T-helper 2 cell treated with Interferon-gamma antibody and Interleukin-4, amounts not matched to agents 5 μg/mL and 100 μg/mL, for 36 hours (primary cell): ENCODE results near the gene DQX1.

ENCODE experiments used
- DNase-seq: peaks from one replicate; pipeline ENCODE4 v3.0.0; 2021; ENCODE audit warnings: low spot score
- H3K27ac Mint-ChIP-seq: one replicate; pipeline ENCODE4 v1.8.0; 2021; ENCODE audit warnings: mild to moderate bottlenecking, mixed read lengths
- H3K27me3 Mint-ChIP-seq: one replicate; pipeline ENCODE4 v1.8.0; 2021; ENCODE audit warnings: low read depth, mixed read lengths
- H3K36me3 Mint-ChIP-seq: one replicate; pipeline ENCODE4 v1.8.0; 2021; ENCODE audit warnings: low read depth, mixed read lengths
- H3K4me1 Mint-ChIP-seq: one replicate; pipeline ENCODE4 v1.8.0; 2021; ENCODE audit warnings: low read depth, mixed read lengths
- H3K4me3 Mint-ChIP-seq: one replicate; pipeline ENCODE4 v1.8.0; 2022; ENCODE audit warnings: mild to moderate bottlenecking, moderate library complexity, mixed read lengths
- H3K9me3 Mint-ChIP-seq: one replicate; pipeline ENCODE4 v1.8.0; 2021; ENCODE audit warnings: mixed read lengths

The DQX1 gene

DNA sequence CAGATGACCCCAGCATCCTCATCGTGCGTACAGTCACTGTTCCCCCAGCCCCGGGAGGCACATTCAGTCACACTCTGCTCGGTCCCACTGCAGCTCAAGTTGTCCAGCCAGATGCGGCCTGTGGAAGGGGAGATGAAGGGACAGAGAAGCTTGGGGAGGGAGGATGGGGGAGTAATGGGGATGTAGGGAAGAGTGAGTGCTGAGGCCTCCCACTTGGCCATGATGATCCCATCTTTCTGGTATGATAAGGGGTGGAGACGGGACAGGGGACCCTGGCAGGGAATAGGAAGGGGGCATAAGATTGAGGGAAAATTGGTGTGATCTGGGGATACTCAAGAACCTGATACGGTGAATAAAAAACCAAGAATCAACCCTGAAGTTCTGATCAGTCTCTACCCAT is 24.2 kb upstream of the DQX1 start:
- no peak overlapping the region for H3K27ac Mint-ChIP-seq
- peaks cover 18% of the 10 kb centered on the region for H3K27me3 Mint-ChIP-seq
- no peak for DNase-seq
- no peaks in the 10 kb centered on the region for H3K9me3 Mint-ChIP-seq
- H3K4me1 Mint-ChIP-seq: peaks cover 26% of the 10 kb centered on the region
- peak overlapping the region; percentile 33 for H3K4me3 Mint-ChIP-seq
- no peaks in the 10 kb centered on the region for H3K36me3 Mint-ChIP-seq

GRCh38 chr2:74548900-74549826 is 23.1 kb upstream of the DQX1 start:
- H3K4me1 Mint-ChIP-seq: peaks cover 26% of the 10 kb centered on the region
- no peaks in the 10 kb centered on the region for H3K9me3 Mint-ChIP-seq
- peak; percentile 69 for DNase-seq
- H3K27ac Mint-ChIP-seq: no peak overlapping the region
- H3K27me3 Mint-ChIP-seq: peaks cover 21% of the 10 kb centered on the region
- H3K36me3 Mint-ChIP-seq: no peaks in the 10 kb centered on the region
- H3K4me3 Mint-ChIP-seq: peak overlapping the region; percentile 71

GRCh38 chr2:74548285-74548899 is 22.4 kb upstream of the DQX1 start:
- Mint-ChIP-seq H3K4me3 (peak overlapping the region; percentile 80), H3K27ac (peak overlapping the region; percentile 12), H3K4me1 (peaks cover 25% of the 10 kb centered on the region), H3K36me3 (no peaks in the 10 kb centered on the region), H3K9me3 (no peaks in the 10 kb centered on the region), H3K27me3 (peaks cover 21% of the 10 kb centered on the region)
- no peak for DNase-seq

DNA sequence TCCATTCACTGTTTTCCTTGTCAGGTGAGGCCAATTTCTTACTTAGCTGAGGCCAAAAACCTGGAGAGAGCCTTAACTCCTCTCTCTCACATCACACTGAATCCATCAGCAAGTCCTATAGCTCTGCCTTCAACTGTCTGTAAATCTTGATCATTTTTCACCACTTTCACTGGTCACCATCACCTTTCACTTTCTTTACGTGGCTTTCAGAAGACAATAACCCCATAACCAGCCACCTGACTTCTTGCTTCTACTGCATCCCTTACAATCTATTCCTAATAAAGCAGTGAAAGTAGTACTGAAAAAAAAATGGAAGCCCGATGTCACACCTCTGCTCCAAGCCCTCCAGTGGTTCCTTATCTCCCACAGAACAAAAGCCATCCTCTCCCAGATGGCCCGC is 20.0 kb upstream of the DQX1 start:
- Mint-ChIP-seq H3K4me3 (no peak overlapping the region), H3K9me3 (no peaks in the 10 kb centered on the region), H3K4me1 (peaks cover 12% of the 10 kb centered on the region), H3K36me3 (no peaks in the 10 kb centered on the region), H3K27ac (no peak overlapping the region), H3K27me3 (peaks cover 25% of the 10 kb centered on the region)
- DNase-seq: no peak

DNA sequence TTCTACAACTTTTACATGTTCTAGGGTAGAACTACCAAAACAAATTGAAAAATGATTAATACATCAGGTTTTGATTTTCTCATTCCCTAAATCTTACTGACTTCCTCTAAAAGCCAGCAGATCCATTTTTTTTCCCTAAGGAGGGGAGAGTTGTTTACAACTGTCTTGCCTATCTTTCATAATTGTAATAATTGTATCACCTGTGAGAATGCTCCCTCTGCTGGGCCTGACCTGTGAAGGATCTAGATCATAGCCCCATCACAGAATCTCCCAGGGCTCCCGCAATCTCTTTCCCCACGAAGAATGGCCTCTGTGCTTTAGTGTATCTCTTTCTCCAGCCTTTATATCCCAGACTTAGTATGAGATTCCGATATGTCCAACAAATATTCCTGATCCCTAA is 18.6 kb upstream of the DQX1 start:
- Mint-ChIP-seq H3K9me3 (no peaks in the 10 kb centered on the region), H3K4me3 (no peak overlapping the region), H3K36me3 (no peaks in the 10 kb centered on the region), H3K4me1 (peaks cover 9% of the 10 kb centered on the region), H3K27me3 (peaks cover 26% of the 10 kb centered on the region), H3K27ac (no peak overlapping the region)
- no peak for DNase-seq

- no peaks in the 10 kb centered on the region for H3K9me3 Mint-ChIP-seq
- no peak overlapping the region for H3K4me3 Mint-ChIP-seq
- H3K27me3 Mint-ChIP-seq: peaks cover 25% of the 10 kb centered on the region
- H3K27ac Mint-ChIP-seq: no peak overlapping the region
- no peak for DNase-seq
- no peaks in the 10 kb centered on the region for H3K36me3 Mint-ChIP-seq
- H3K4me1 Mint-ChIP-seq: peaks cover 9% of the 10 kb centered on the region
These were observed 16.9 kb upstream of the DQX1 start for GRCh38 chr2:74542978-74543377.

- Mint-ChIP-seq H3K27me3 (peaks cover 19% of the 10 kb centered on the region), H3K4me1 (peaks cover 5% of the 10 kb centered on the region), H3K4me3 (no peak overlapping the region), H3K9me3 (no peaks in the 10 kb centered on the region), H3K36me3 (no peaks in the 10 kb centered on the region), H3K27ac (no peak overlapping the region)
- DNase-seq: no peak
These were observed 14.3 kb upstream of the DQX1 start for GRCh38 chr2:74540291-74540690.

DNA sequence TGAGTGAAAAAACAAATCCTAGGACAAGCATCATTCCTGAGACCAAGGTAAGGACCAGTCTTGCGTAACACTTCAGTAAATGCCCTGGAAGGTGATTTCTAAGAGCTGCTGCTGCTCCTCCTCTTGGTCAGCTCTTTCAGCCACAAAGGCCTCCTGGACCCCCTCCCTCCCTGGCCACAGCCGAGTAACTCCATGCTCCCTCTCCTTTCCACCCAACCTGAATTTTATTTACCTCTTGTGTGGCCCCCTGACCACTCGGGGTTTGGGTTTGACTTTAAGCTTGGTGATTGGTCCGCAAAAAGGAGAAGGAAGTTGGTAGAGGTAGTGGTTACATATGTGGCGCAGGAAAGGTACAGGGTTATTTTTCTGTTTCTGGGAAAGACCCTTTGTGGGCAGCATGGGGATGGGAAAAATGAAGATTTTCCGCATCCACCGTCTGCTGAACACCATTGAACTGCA is 12.9 kb upstream of the DQX1 start:
- Mint-ChIP-seq H3K4me3 (no peak overlapping the region), H3K27me3 (peaks cover 16% of the 10 kb centered on the region), H3K27ac (no peak overlapping the region)

DNA sequence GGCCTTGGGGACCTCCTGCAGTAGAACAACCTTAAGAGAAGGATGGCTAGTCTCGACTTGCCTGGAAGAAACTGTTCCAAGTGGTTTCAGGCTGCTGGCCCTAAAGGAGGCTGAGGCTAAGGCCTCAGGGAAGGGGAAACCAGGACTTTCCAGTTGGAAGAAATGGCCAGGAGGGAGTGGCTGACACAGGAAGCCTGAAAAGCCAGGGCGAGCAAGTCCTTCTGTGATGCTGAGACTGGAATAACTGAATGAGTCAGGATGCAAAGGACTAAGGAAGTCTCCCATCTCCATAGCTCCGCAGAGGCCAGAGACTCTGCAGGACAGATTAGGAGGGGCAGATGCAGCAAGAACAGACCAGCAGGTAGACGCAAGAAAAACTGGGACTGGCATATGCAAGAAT is 11.1 kb upstream of the DQX1 start:
- DNase-seq: no peak
- peaks cover 9% of the 10 kb centered on the region for H3K36me3 Mint-ChIP-seq
- H3K27me3 Mint-ChIP-seq: peaks cover 13% of the 10 kb centered on the region
- H3K4me3 Mint-ChIP-seq: no peak overlapping the region
- H3K27ac Mint-ChIP-seq: no peak overlapping the region
- peaks cover 8% of the 10 kb centered on the region for H3K4me1 Mint-ChIP-seq
- no peaks in the 10 kb centered on the region for H3K9me3 Mint-ChIP-seq

More for the DNA sequence above, 12.9 kb upstream of the DQX1 start:
- H3K4me1 Mint-ChIP-seq: peaks cover 5% of the 10 kb centered on the region
- DNase-seq: no peak
- peaks cover under 1% of the 10 kb centered on the region for H3K36me3 Mint-ChIP-seq
- H3K9me3 Mint-ChIP-seq: no peaks in the 10 kb centered on the region

- DNase-seq: no peak
- peaks cover 12% of the 10 kb centered on the region for H3K27me3 Mint-ChIP-seq
- H3K36me3 Mint-ChIP-seq: peaks cover 15% of the 10 kb centered on the region
- H3K27ac Mint-ChIP-seq: no peak overlapping the region
- peaks cover 15% of the 10 kb centered on the region for H3K4me1 Mint-ChIP-seq
- H3K4me3 Mint-ChIP-seq: no peak overlapping the region
- no peaks in the 10 kb centered on the region for H3K9me3 Mint-ChIP-seq
These were observed 10.3 kb upstream of the DQX1 start for GRCh38 chr2:74536166-74536950.

- no peaks in the 10 kb centered on the region for H3K9me3 Mint-ChIP-seq
- H3K27ac Mint-ChIP-seq: no peak overlapping the region
- peaks cover 10% of the 10 kb centered on the region for H3K27me3 Mint-ChIP-seq
- H3K4me3 Mint-ChIP-seq: no peak overlapping the region
- peaks cover 23% of the 10 kb centered on the region for H3K4me1 Mint-ChIP-seq
- DNase-seq: no peak
- peaks cover 22% of the 10 kb centered on the region for H3K36me3 Mint-ChIP-seq
These were observed 9.5 kb upstream of the DQX1 start for GRCh38 chr2:74535440-74535965.

- H3K4me1 Mint-ChIP-seq: peaks cover 24% of the 10 kb centered on the region
- H3K27ac Mint-ChIP-seq: no peak overlapping the region
- no peak for DNase-seq
- H3K9me3 Mint-ChIP-seq: no peaks in the 10 kb centered on the region
- peaks cover 22% of the 10 kb centered on the region for H3K36me3 Mint-ChIP-seq
- peaks cover 10% of the 10 kb centered on the region for H3K27me3 Mint-ChIP-seq
- no peak overlapping the region for H3K4me3 Mint-ChIP-seq
These were observed 8.4 kb upstream of the DQX1 start for GRCh38 chr2:74534411-74534810.

GRCh38 chr2:74533464-74533863 is 7.4 kb upstream of the DQX1 start:
- H3K9me3 Mint-ChIP-seq: no peaks in the 10 kb centered on the region
- peaks cover 19% of the 10 kb centered on the region for H3K4me1 Mint-ChIP-seq
- peaks cover 28% of the 10 kb centered on the region for H3K36me3 Mint-ChIP-seq
- peaks cover 8% of the 10 kb centered on the region for H3K27me3 Mint-ChIP-seq
- no peak for DNase-seq
- no peak overlapping the region for H3K27ac Mint-ChIP-seq
- no peak overlapping the region for H3K4me3 Mint-ChIP-seq
